ENCODE data around the gene PKP1. TPM values are rescaled to one million over a fixed set of nuclear protein-coding genes. Genes with fewer than 3 reads are reported as not detected.

The PKP1 gene
- total and polyA plus RNA-seq, 2 donors (not counting 3 experiments of a cell fraction or from before 2014, with no cell fraction given), result 0.01 TPM; not detected in 1

DNA sequence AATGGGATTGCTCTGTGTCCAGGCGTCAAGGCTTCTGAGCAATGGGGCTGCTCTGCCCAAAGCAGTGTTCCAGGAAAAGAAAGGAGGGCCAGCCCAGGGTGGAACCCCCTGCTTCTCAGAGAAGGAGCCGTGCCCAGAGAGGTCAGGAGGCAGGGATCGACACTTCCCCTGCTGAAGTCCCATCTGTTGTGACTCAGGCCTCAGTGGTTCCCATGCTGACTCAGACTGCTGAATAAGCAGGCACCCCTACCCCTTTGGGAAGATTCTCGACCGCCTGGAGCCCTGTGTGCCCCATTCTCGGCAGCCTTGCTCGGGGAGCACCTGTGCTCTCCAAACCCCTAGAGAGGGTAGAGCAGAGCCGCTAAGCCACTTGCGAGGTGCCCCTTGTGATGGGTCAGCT, 23.9 kb downstream of the PKP1 start:
- H3K27ac ChIP-seq (ENCODE audit: insufficient read depth, low read depth, low read length), result no peak overlapping the region
- no peak overlapping the region for H3K4me2 ChIP-seq (ENCODE audit: insufficient read depth, low read length)
- H3K4me3 ChIP-seq (replicated peaks in 1 of 3; ENCODE audit: insufficient read depth in 1 of 3, low read depth in 1 of 3, low read length in 3 of 3), result no peak overlapping the region
- H3K9me1 ChIP-seq (replicated peaks; ENCODE audit: control insufficient read depth, extremely low read depth, insufficient read depth, low read length), result no peaks in the 10 kb centered on the region
- dilution Hi-C loops (cut with MboI; ENCODE audit: extremely low pct_ligation_motif_present, low sequenced_read_pairs), result no loop called here
- ChIA-PET CTCF (interaction anchor here (2.7 kb wide), 1 partner anchor 39 kb away, joined by 12 read pairs; no protein-coding TSS in a partner anchor), POLR2A (no interaction called here)
- BruUV-seq (replicated peaks), result no TSS peak
- intact Hi-C loops (cut with micrococcal nuclease), result no loop called here
- TF ChIP-seq FOS (IDR thresholded peaks at IDR 0.05; ENCODE audit: borderline replicate concordance, insufficient read depth, low read length) (no peak), POLR2AphosphoS5 (IDR thresholded peaks at IDR 0.05; ENCODE audit: insufficient read depth, low read depth, low read length) (no peak), MYC (IDR thresholded peaks at IDR 0.05; ENCODE audit: low read depth, low read length) (no peak), POLR2A (IDR thresholded peaks at IDR 0.05; ENCODE audit: low read depth, low read length) (no peak), GATA2 (IDR thresholded peaks at IDR 0.05; ENCODE audit: insufficient read depth, insufficient read length, low read depth, low read length) (no peak), MAX (IDR thresholded peaks at IDR 0.05; ENCODE audit: insufficient read depth, insufficient read length) (no peak), EZH2 (IDR thresholded peaks at IDR 0.05; ENCODE audit: borderline replicate concordance, low read depth, low read length, severe bottlenecking) (no peak), JUN (IDR thresholded peaks at IDR 0.05; ENCODE audit: borderline replicate concordance, insufficient read depth, insufficient read length, low read depth) (no peak)
- peaks cover 4 to 9% of the 10 kb centered on the region in 2 experiments for H3K27me3 ChIP-seq (ENCODE audit: control insufficient read depth in 2 of 2, insufficient read depth in 2 of 2, low read length in 2 of 2)
- no peak overlapping the region for H2AFZ ChIP-seq (ENCODE audit: low read depth, low read length)
- H3K9ac ChIP-seq (replicated peaks; ENCODE audit: extremely low read depth, insufficient read depth, low read length), result no peak overlapping the region
- no peaks in the 10 kb centered on the region for H3K9me3 ChIP-seq (replicated peaks; ENCODE audit: control insufficient read depth, insufficient read depth, low read length)
- peaks cover 8% of the 10 kb centered on the region for H3K4me1 ChIP-seq (ENCODE audit: control insufficient read depth, extremely low read depth, insufficient read depth, low read length)
- FAIRE-seq (no peak), DNase-seq (ENCODE audit: low read depth, low spot score) (no peak)
- no peaks in the 10 kb centered on the region for H4K20me1 ChIP-seq (replicated peaks; ENCODE audit: control insufficient read depth, extremely low read depth, insufficient read depth, low read length)
- H3K36me3 ChIP-seq (ENCODE audit: control insufficient read depth in 2 of 2, extremely low read depth in 1 of 2, insufficient read depth in 2 of 2, low read length in 2 of 2), result no peaks in the 10 kb centered on the region
- no peaks in the 10 kb centered on the region for H3K79me2 ChIP-seq (ENCODE audit: control insufficient read depth, insufficient read depth, low read length)
